Measurements from ENCODE around the gene AFAP1.

Gene AFAP1

DNA sequence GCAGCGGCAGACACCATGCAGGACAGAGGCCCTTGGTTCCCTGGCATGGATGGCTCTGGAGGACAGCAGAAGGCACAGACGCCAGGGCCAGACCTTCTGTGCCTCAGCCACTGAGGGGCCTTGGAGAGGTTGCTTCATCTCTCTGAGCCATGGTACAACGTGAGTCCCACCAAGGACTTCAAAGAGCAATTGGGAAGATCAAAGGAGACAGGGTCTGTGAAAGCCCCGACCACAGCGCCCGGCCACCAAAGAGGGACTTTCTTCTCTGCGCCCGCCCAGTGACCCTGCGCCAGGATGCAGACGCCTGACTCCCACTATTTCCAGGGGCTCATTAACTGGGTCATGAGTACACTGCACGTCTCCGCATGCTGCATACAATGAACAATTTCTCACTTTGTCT lies 174.0 kb downstream of the AFAP1 start:
- ATAC-seq (replicated peaks; ENCODE audit: extremely low read depth, poor library complexity, severe bottlenecking) (no peak), DNase-seq (ENCODE audit: low spot score in 2 of 2) (no peak)
- H3K4me3 Mint-ChIP-seq, result no peak overlapping the region
- H3K9me3 Mint-ChIP-seq, result no peaks in the 10 kb centered on the region
- peaks cover 9% of the 10 kb centered on the region for H3K4me1 Mint-ChIP-seq
- H3K27ac Mint-ChIP-seq (ENCODE audit: low read depth), result no peak overlapping the region
- H3K36me3 Mint-ChIP-seq (ENCODE audit: insufficient read depth), result peaks cover 8% of the 10 kb centered on the region
- H3K27me3 Mint-ChIP-seq, result no peaks in the 10 kb centered on the region

- H3K4me1 Mint-ChIP-seq, result peaks cover 8% of the 10 kb centered on the region
- no peak overlapping the region for H3K4me3 Mint-ChIP-seq
- no peak overlapping the region for H3K27ac Mint-ChIP-seq (ENCODE audit: low read depth)
Observed at GRCh38 chr4:7764466-7764865, 175.2 kb downstream of the AFAP1 start.

DNA sequence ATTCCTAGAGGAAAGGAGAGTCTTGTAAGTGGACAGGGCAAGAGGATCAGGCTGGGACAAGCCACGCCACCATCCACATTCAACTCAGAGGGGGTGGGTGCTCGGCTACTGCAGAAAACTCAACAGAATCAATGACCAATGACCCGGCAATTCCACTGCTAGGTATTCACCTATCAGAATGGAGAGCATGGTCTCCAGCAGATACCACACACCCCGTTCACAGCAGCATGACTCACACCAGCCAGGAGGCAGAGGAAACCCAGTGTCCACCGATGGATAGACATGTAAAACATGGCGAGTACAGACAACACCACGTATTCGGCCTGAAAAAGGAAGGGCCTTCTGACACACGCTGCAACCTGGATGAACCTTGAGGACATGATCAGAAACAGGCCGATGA lies 175.9 kb downstream of the AFAP1 start:
- DNase-seq (ENCODE audit: low spot score in 2 of 2), result no peak
- H3K4me3 Mint-ChIP-seq, result no peak overlapping the region
- no peaks in the 10 kb centered on the region for H3K9me3 Mint-ChIP-seq
- H3K27ac Mint-ChIP-seq (ENCODE audit: low read depth), result no peak overlapping the region
- peaks cover 8% of the 10 kb centered on the region for H3K36me3 Mint-ChIP-seq (ENCODE audit: insufficient read depth)
- ATAC-seq (replicated peaks; ENCODE audit: extremely low read depth, poor library complexity, severe bottlenecking), result no peak
- no peaks in the 10 kb centered on the region for H3K27me3 Mint-ChIP-seq
- peaks cover 12% of the 10 kb centered on the region for H3K4me1 Mint-ChIP-seq

More at GRCh38 chr4:7764466-7764865, 175.2 kb downstream of the AFAP1 start:
- H3K9me3 Mint-ChIP-seq, result no peaks in the 10 kb centered on the region
- DNase-seq (ENCODE audit: low spot score in 2 of 2) (no peak), ATAC-seq (replicated peaks; ENCODE audit: extremely low read depth, poor library complexity, severe bottlenecking) (no peak)
- H3K27me3 Mint-ChIP-seq, result no peaks in the 10 kb centered on the region
- peaks cover 8% of the 10 kb centered on the region for H3K36me3 Mint-ChIP-seq (ENCODE audit: insufficient read depth)

- H3K9me3 Mint-ChIP-seq, result no peaks in the 10 kb centered on the region
- DNase-seq (ENCODE audit: low spot score in 2 of 2), result no peak
- H3K27ac Mint-ChIP-seq (ENCODE audit: low read depth), result no peak overlapping the region
- peaks cover 17% of the 10 kb centered on the region for H3K4me1 Mint-ChIP-seq
- ATAC-seq (replicated peaks; ENCODE audit: extremely low read depth, poor library complexity, severe bottlenecking), result no peak
- no peaks in the 10 kb centered on the region for H3K27me3 Mint-ChIP-seq
- H3K4me3 Mint-ChIP-seq, result no peak overlapping the region
- H3K36me3 Mint-ChIP-seq (ENCODE audit: insufficient read depth), result peaks cover 7% of the 10 kb centered on the region
Observed at GRCh38 chr4:7763106-7763505, 176.6 kb downstream of the AFAP1 start.

DNA sequence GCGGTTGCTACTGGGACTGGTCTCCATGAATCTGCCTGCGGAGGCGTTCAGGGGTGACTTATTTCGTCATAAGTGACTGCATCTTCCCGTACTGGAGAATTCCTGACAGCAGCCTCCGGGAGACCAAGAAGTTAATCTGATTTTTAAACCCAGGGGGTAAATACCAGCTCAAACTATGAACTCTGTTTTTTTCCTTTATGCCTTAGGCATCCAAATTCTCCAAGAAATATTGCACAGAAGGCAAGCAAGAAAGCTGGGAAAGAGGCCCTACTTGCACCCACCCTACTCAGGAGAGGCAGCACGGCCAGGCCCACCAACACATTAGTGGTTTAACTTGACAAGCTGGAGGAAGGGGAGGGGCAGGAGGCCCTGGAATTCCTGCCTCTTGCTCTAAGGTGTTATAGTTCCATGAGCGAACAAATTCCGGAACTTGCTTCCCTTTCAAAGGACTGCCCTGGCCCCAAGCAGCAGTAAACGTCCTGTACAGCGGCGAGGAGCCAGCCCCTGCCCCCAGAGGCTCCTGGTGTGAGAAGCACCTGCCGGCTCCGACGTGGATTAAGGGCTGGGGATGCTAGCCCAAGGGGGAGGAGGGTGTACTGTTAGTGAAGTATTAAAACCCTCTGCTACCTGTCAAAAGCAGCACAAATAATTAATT lies 177.2 kb downstream of the AFAP1 start:
- no peaks in the 10 kb centered on the region for H3K27me3 Mint-ChIP-seq
- peaks cover 18% of the 10 kb centered on the region for H3K4me1 Mint-ChIP-seq
- ATAC-seq (replicated peaks; ENCODE audit: extremely low read depth, poor library complexity, severe bottlenecking), result no peak
- no peak for DNase-seq (ENCODE audit: low spot score in 2 of 2)
- peaks cover 7% of the 10 kb centered on the region for H3K36me3 Mint-ChIP-seq (ENCODE audit: insufficient read depth)
- H3K4me3 Mint-ChIP-seq, result no peak overlapping the region
- H3K27ac Mint-ChIP-seq (ENCODE audit: low read depth), result no peak overlapping the region
- no peaks in the 10 kb centered on the region for H3K9me3 Mint-ChIP-seq

DNA sequence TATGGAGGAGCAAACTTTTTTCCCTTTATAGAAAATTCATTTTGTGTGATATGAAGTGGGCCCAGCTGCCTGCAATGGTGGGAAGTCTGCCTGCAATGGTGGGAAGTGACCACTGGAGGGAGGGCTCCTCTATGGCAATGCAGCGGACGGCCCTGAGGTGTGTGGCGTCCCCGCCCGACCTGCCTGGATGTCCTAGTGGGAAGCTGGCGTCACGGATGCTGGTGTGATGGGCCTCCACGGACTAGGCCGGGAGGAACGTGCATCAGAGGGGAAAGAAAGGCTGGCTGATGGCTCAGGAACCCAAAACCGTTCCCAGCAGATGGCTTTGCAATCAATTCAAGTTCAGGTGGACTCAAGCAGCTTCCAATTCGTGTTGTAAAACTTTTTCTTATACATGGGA lies 177.9 kb downstream of the AFAP1 start:
- Mint-ChIP-seq H3K4me1 (peaks cover 18% of the 10 kb centered on the region), H3K36me3 (ENCODE audit: insufficient read depth) (peaks cover 7% of the 10 kb centered on the region), H3K9me3 (no peaks in the 10 kb centered on the region), H3K27me3 (no peaks in the 10 kb centered on the region), H3K27ac (ENCODE audit: low read depth) (peak overlapping the region; percentile 81), H3K4me3 (no peak overlapping the region)
- DNase-seq (ENCODE audit: low spot score in 2 of 2) (peak; percentile 22 to 31), ATAC-seq (replicated peaks; ENCODE audit: extremely low read depth, poor library complexity, severe bottlenecking) (no peak)

DNA sequence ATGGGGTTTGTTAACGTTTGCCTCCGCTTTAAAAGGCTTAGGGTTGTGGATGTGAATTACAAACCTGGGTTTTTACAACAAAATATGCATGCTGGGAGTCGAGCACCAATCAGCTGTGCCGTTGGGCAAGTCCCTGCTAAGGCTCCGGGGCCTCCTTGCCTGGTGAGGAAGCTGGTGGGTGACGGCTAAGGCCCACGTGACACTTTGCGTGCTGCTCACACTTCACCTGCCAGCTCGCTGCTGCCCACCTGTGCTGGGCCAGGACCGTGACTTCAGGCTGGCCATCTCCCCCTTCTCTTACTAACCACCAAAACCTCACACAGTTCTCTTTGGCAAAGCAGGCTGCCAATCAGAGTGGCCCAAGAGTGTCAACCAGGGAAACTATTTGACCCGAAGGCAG lies 178.3 kb downstream of the AFAP1 start:
- ATAC-seq (replicated peaks; ENCODE audit: extremely low read depth, poor library complexity, severe bottlenecking) (no peak), DNase-seq (ENCODE audit: low spot score in 2 of 2) (no peak)
- peaks cover 7% of the 10 kb centered on the region for H3K36me3 Mint-ChIP-seq (ENCODE audit: insufficient read depth)
- H3K9me3 Mint-ChIP-seq, result no peaks in the 10 kb centered on the region
- H3K27me3 Mint-ChIP-seq, result no peaks in the 10 kb centered on the region
- H3K4me1 Mint-ChIP-seq, result peaks cover 18% of the 10 kb centered on the region
- H3K27ac Mint-ChIP-seq (ENCODE audit: low read depth), result peak overlapping the region; percentile 81
- H3K4me3 Mint-ChIP-seq, result no peak overlapping the region

DNA sequence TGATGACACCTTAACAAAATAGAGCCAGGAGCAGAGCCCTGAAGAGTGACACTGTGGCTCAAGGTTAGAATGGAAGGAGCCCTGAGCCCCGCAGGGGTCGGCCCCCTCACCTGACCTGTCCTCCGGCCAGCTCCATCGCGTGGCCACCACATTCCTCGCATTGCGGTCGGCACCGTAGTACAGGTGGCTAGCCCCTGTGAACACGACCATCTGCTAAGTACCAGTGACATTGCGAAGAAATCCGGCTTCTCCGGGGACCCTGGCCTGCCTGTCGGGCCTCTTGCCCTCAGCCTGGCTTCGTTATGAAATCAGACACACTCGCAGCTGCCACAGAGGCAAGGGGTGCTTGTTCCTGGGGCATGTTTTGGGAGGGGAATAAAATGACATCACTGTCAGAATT lies 179.0 kb downstream of the AFAP1 start:
- no peak overlapping the region for H3K4me3 Mint-ChIP-seq
- DNase-seq (ENCODE audit: low spot score in 2 of 2), result no peak
- no peaks in the 10 kb centered on the region for H3K27me3 Mint-ChIP-seq
- ATAC-seq (replicated peaks; ENCODE audit: extremely low read depth, poor library complexity, severe bottlenecking), result no peak
- peaks cover 18% of the 10 kb centered on the region for H3K4me1 Mint-ChIP-seq
- H3K36me3 Mint-ChIP-seq (ENCODE audit: insufficient read depth), result peaks cover 7% of the 10 kb centered on the region
- H3K9me3 Mint-ChIP-seq, result no peaks in the 10 kb centered on the region
- no peak overlapping the region for H3K27ac Mint-ChIP-seq (ENCODE audit: low read depth)

GRCh38 chr4:7760228-7760627 lies 179.4 kb downstream of the AFAP1 start:
- H3K9me3 Mint-ChIP-seq, result no peaks in the 10 kb centered on the region
- peak overlapping the region; percentile 94 for H3K27ac Mint-ChIP-seq (ENCODE audit: low read depth)
- H3K27me3 Mint-ChIP-seq, result no peaks in the 10 kb centered on the region
- DNase-seq (ENCODE audit: low spot score in 2 of 2), result no peak
- peaks cover 7% of the 10 kb centered on the region for H3K36me3 Mint-ChIP-seq (ENCODE audit: insufficient read depth)
- peak overlapping the region; percentile 85 for H3K4me3 Mint-ChIP-seq
- no peak for ATAC-seq (replicated peaks; ENCODE audit: extremely low read depth, poor library complexity, severe bottlenecking)
- H3K4me1 Mint-ChIP-seq, result peaks cover 18% of the 10 kb centered on the region

GRCh38 chr4:7759635-7760034 lies 180.0 kb downstream of the AFAP1 start:
- Mint-ChIP-seq H3K27me3 (no peaks in the 10 kb centered on the region), H3K4me1 (peaks cover 18% of the 10 kb centered on the region), H3K9me3 (no peaks in the 10 kb centered on the region), H3K27ac (ENCODE audit: low read depth) (peak overlapping the region; percentile 94), H3K36me3 (ENCODE audit: insufficient read depth) (peaks cover 7% of the 10 kb centered on the region), H3K4me3 (peak overlapping the region; percentile 85)
- DNase-seq (ENCODE audit: low spot score in 2 of 2) (no peak), ATAC-seq (replicated peaks; ENCODE audit: extremely low read depth, poor library complexity, severe bottlenecking) (peak; percentile 6)

DNA sequence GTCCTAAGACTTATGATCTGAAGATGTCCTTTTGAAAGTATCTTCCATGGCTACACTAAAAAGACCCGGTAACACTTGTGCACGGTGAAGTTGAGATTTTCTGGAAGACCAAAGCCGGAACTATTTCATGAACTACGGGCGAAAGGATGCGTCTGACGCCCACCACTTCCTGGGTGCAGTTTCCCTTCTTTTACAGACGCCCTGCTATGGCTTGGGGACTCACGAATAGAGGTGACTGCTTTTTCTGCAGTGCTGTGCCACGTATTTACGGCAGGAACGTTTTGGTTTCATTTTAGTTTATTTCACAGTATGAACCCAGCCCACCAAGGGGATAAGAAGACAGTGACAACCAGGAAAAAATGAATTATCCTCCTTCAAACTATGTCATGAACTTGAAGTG lies 180.4 kb downstream of the AFAP1 start:
- Mint-ChIP-seq H3K4me3 (peak overlapping the region; percentile 85), H3K9me3 (no peaks in the 10 kb centered on the region), H3K36me3 (ENCODE audit: insufficient read depth) (peaks cover 7% of the 10 kb centered on the region), H3K27me3 (no peaks in the 10 kb centered on the region), H3K4me1 (peaks cover 18% of the 10 kb centered on the region), H3K27ac (ENCODE audit: low read depth) (peak overlapping the region; percentile 94)
- DNase-seq (ENCODE audit: low spot score in 2 of 2), result peak; percentile 25 to 64
- peak; percentile 99 for ATAC-seq (replicated peaks; ENCODE audit: extremely low read depth, poor library complexity, severe bottlenecking)

GRCh38 chr4:7758476-7758875 lies 181.2 kb downstream of the AFAP1 start:
- peak overlapping the region; percentile 94 for H3K27ac Mint-ChIP-seq (ENCODE audit: low read depth)
- ATAC-seq (replicated peaks; ENCODE audit: extremely low read depth, poor library complexity, severe bottlenecking), result no peak
- DNase-seq (ENCODE audit: low spot score in 2 of 2), result no peak
- H3K4me3 Mint-ChIP-seq, result peak overlapping the region; percentile 20
- no peaks in the 10 kb centered on the region for H3K27me3 Mint-ChIP-seq
- H3K4me1 Mint-ChIP-seq, result peaks cover 18% of the 10 kb centered on the region
- H3K9me3 Mint-ChIP-seq, result no peaks in the 10 kb centered on the region
- H3K36me3 Mint-ChIP-seq (ENCODE audit: insufficient read depth), result peaks cover 6% of the 10 kb centered on the region

DNA sequence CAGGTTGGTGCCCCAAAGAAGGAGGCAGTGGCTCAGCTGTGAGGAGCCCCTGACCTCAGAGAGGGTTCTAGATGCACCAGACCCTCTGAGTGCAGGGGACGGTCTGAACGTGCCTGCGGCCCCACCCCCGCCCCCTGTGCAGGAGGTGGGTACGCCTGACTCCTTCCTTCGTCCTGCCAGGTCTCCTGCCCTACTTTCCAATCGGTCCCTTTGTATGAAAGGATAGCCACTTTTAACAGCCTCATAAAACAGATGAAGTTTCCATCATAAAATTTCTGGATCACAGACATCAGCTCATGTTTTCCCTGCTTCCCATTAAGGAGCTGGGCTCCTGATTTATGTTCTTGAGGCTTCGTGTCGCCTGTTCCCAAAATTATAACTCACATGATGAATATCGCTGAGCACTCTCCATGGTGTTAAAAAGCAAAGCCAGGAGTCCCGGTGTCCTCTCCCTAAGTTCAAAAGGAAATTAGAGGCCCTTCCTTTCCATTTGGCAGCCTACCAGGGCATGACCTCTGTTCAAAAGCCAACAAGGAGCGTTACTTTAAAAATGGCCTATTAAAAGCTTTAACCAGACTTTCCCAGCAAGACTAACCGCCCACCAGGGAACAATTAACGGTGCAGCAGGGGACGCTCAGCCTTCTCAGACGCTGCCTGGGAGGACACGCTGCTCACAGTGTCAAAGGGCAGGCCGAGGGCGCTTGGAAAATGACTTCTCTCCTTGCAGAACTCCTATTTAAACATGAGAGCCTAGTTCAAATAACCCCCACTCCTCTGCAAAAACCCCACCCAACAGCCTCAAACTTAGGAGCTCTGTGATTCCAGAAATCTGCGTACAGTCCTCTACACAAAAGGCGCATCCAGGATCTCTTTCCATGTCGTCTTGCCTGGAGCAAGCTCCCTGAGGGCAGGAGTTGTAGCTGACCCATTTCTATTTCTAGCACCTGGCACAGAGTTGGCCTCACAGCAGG lies 181.9 kb downstream of the AFAP1 start:
- Mint-ChIP-seq H3K9me3 (no peaks in the 10 kb centered on the region), H3K27me3 (no peaks in the 10 kb centered on the region), H3K36me3 (ENCODE audit: insufficient read depth) (peaks cover 6% of the 10 kb centered on the region), H3K4me1 (peaks cover 18% of the 10 kb centered on the region), H3K27ac (ENCODE audit: low read depth) (peak overlapping the region; percentile 94), H3K4me3 (no peak overlapping the region)
- DNase-seq (ENCODE audit: low spot score in 2 of 2), result no peak
- ATAC-seq (replicated peaks; ENCODE audit: extremely low read depth, poor library complexity, severe bottlenecking), result no peak

All from central memory CD8-positive, alpha-beta T cell (primary cell).